Epithelial cell of proximal tubule (primary cell): Measurements from ENCODE around the gene CAP1. TPM values are rescaled to one million over a fixed set of nuclear protein-coding genes. Genes with fewer than 3 reads are reported as not detected.

Experiments used
- DNase-seq: peaks from one replicate; pipeline ENCODE4 v3.0.0-alpha.2; 2011; ENCODE audit warnings: low read depth
- H3K4me3 ChIP-seq: 2 replicates; pipeline ENCODE4 v1.5.1; 2011; ENCODE audit warnings: low read depth, mild to moderate bottlenecking, low read length
- total RNA-seq: library from RNA; depleted of rRNA; stranded (reverse); fragments of >200 nt; gene quantifications from 2 replicates; pipeline ENCODE4 v1.2.3, GENCODE V29; 2015
- TF ChIP-seq, protein P1 (sequence below): conservative IDR thresholded peaks from 2 replicates; pipeline ENCODE4 v1.5.1; 2012; ENCODE audit warnings: low read depth, mild to moderate bottlenecking, low read length

Gene CAP1
- total RNA-seq, 1 donor from 2014 or later: 342 TPM

DNA sequence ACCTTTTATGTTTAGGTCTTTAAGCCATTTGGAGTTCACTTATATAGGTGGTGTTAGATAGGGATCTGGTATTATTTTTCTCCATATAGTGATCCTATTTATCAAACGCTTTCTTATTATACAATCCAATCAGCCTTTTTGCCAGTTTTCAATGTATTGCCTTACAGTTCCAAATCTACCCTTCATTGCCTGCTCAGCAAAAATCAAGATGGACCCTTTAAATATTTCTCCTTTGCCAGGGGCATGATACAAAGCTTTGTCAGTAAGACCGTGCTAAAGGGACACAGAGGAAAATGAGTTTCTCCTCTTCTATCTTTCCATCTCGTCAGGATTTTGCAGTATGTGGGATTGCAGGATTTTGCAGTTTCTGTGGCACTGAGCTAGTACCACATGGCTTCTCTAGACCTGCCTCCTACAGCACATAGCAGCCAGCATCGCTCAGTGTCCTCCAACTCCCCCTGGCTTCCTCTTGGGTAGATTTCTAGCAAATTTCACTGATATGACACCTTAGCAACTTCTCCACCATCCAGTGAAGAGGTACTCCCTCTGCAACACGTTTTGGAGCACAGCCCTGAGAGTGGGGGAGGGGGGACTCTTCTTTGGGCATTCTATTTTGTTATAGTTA is 22.5 kb upstream of the CAP1 start:
- TF ChIP-seq, protein P1, sequence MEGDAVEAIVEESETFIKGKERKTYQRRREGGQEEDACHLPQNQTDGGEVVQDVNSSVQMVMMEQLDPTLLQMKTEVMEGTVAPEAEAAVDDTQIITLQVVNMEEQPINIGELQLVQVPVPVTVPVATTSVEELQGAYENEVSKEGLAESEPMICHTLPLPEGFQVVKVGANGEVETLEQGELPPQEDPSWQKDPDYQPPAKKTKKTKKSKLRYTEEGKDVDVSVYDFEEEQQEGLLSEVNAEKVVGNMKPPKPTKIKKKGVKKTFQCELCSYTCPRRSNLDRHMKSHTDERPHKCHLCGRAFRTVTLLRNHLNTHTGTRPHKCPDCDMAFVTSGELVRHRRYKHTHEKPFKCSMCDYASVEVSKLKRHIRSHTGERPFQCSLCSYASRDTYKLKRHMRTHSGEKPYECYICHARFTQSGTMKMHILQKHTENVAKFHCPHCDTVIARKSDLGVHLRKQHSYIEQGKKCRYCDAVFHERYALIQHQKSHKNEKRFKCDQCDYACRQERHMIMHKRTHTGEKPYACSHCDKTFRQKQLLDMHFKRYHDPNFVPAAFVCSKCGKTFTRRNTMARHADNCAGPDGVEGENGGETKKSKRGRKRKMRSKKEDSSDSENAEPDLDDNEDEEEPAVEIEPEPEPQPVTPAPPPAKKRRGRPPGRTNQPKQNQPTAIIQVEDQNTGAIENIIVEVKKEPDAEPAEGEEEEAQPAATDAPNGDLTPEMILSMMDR: peak; percentile 23
- no peak overlapping the region for H3K4me3 ChIP-seq
- DNase-seq: no peak

DNA sequence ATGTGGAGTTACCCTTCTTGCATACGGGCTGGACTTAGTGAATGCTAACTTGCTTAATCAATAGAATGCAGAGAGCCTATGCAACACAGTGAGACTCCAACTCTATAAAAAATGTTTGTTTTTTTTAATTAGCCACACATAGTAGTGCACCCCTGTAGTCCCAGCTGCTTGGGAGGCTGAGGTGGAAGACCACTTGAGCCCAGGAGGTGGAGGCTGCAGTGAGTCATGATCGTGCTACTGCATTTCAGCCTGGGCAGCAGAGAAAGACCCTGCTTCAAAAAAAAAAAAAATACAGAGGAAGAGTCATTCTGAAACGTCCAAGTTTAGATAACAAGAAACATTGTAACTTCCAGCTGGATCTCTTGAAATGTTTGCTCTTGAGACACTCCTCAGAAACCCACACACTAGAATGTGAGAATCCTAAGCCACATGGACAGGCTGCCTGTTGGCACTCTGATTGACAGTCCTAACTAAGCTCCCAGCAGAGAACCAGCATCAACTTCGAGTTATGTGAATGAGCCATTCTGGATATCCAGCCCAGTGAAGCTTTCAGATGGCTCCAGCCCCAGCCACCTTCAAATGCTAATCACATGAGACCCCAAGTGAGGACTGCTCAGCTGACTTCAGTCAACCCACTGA is 20.0 kb upstream of the CAP1 start:
- no peak for DNase-seq
- H3K4me3 ChIP-seq: no peak overlapping the region
- TF ChIP-seq, protein P1: no peak

DNA sequence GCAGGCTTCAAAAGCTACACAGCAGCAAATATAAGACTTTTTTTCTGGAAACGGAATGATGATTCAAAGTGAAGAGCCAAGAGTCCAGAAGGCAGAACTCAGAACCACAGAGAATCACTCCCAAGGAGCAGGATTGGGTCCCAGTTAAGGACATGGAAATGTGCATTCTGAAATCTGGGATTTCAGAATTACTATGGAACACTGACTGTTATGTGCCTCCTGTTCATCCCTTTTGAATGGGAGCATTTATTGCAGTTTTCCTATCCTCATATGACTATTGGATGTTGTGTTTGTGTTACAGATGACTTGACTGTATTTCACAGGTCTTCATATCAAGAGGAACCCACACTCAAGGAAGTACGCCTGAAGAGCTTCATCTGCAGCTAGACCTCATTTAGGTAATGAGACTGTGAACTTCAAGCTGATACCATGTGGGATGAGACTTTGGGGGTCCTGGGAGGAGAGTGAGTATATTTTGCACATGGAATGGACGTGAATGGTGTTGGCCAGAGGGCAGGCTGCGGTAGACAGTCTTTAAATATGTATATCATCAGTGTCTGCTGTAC is 17.1 kb upstream of the CAP1 start:
- no peak for DNase-seq
- H3K4me3 ChIP-seq: no peak overlapping the region
- TF ChIP-seq, protein P1: no peak

DNA sequence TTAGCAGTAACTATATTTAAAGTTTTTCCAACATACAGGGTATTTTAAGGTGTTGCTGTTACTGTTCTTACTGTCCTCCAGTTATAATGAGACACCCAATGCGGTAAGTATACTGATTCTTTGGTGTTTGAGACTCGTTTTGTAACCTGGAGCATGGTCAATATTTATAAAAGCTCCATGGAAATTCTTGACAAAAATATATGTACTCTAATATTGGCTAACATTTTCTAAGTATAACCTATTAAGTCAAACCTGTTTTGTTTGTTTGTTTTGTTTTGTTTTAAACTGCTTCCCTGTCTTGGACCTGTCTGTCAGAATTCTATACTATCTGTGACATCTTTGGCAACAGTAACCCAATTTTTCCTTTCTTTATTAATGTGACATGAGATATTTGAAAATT is 15.9 kb upstream of the CAP1 start:
- no peak for DNase-seq
- TF ChIP-seq, protein P1: no peak
- H3K4me3 ChIP-seq: no peak overlapping the region

DNA sequence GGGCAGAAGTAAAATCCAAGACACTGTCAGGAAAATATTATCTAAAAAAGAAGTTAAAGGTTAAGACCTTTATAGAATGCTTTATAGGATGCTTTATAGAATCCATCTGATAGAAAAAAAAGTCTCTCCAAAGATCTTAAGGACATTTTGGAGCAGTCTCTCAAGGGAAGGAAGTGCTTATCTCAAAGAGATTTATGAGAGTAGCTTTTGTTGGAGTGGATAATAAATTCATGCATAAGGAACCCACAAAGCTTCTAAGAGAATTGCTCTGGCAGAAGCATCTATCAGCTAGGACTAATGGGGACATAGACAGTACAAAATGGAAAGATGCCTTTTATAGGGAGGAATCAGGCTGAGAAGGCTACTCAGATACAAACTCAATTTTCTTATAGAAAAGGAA is 12.9 kb upstream of the CAP1 start:
- TF ChIP-seq, protein P1: no peak
- no peak overlapping the region for H3K4me3 ChIP-seq
- no peak for DNase-seq

DNA sequence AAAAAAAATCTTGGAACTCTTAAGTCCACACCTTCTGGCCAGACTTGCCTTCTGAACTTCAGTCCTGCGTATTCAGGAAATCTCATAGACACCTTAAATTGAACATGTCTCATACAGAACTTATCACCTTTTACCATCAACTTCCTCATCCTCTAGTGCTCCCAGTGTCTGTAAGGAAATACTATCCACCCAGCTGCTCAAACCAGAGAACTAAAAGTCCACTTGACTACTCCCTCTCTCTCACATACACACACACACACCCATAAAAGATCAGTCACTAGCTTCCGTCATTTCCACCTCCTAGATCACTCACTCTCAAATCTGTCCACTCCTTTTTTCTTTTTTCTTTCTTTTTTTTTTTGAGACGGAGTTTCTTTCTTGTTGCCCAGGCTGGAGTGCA is 10.9 kb upstream of the CAP1 start:
- no peak for DNase-seq
- H3K4me3 ChIP-seq: no peak overlapping the region
- TF ChIP-seq, protein P1: no peak

DNA sequence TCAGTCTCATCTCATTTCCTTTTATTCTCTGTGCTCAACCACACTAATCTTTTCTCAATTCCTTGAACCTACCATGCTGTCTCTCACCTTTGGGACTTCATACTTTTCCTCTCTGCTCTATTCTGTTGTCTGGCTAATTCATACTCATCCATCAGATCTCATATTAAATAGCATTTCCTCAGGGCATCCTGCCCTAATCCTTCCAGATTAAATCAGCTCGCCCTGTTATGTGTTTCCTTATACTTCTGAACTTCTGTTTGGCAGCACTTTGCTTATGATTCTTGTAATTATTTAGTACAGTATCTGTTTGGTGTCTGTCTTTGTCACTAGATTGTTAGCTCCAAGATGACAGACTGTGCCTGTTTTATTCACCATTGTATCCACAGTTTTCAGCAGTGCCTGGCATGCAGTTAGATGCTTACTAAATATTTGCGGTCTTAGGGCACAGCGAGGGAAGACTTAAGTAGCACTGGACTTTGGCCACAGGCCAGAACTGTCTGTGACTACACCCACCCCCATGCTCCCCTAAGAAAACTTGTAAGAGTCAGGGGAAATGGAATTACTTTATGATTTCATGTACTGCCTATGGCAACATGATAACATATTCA is 9.9 kb upstream of the CAP1 start:
- no peak for DNase-seq
- TF ChIP-seq, protein P1: no peak
- H3K4me3 ChIP-seq: no peak overlapping the region
